SK-N-MC (cell line): ENCODE results near the gene POLR1C.
A peak's percentile ranks its signal among the peaks of the same experiment; 100 is the strongest.
"Not testable (repeated sequence)": the region's sequence is repeated elsewhere in the genome, so short reads cannot be mapped to it uniquely, and the experiment has no call there.

Experiments
- DNase-seq: peaks from one replicate; pipeline ENCODE4 v3.0.0-alpha.2; 2011; ENCODE audit warnings: low read depth, low spot score
- H3K27ac ChIP-seq: fragments of 200-600 bp; sonication (generic); 2 replicates; pipeline ENCODE4 v1.5.1; 2016; ENCODE audit warnings: mixed run types
- H3K36me3 ChIP-seq: fragments of 200-600 bp; sonication (generic); 2 replicates; pipeline ENCODE4 v1.6.1; 2017; ENCODE audit warnings: antibody characterized with exemption, low read length, mixed read lengths; ENCODE audit not compliant: insufficient read depth
- H3K4me3 ChIP-seq: fragments of 200-600 bp; sonication (generic); 2 replicates; pipeline ENCODE4 v1.5.1; 2016
- H3K9ac ChIP-seq: fragments of 200-600 bp; sonication (generic); 2 replicates; pipeline ENCODE4 v1.8.0; 2017; ENCODE audit warnings: mixed run types, mixed read lengths; ENCODE audit not compliant: insufficient read length
- H3K9me3 ChIP-seq: fragments of 200-600 bp; sonication (generic); 2 replicates; pipeline ENCODE4 v1.6.1; 2017; ENCODE audit warnings: low read depth, mild to moderate bottlenecking, antibody characterized with exemption, low read length, moderate library complexity, mixed read lengths
- EZH2 ChIP-seq: fragments of 200-600 bp; sonication (generic); IDR thresholded peaks from one replicate; pipeline ENCODE4 v1.6.1; 2017; ENCODE audit warnings: antibody characterized with exemption
- FOXP2 ChIP-seq: optimal IDR thresholded peaks from 2 replicates; pipeline ENCODE3; 2011; ENCODE audit warnings: mild to moderate bottlenecking, moderate library complexity; ENCODE audit not compliant: insufficient read depth; ENCODE audit errors: extremely low read length, control extremely low read depth
- POLR2AphosphoS5 ChIP-seq: IDR thresholded peaks from 2 replicates; pipeline ENCODE4 v1.6.1; 2012; ENCODE audit warnings: mild to moderate bottlenecking, low read depth, low read length, borderline replicate concordance

Gene POLR1C

DNA sequence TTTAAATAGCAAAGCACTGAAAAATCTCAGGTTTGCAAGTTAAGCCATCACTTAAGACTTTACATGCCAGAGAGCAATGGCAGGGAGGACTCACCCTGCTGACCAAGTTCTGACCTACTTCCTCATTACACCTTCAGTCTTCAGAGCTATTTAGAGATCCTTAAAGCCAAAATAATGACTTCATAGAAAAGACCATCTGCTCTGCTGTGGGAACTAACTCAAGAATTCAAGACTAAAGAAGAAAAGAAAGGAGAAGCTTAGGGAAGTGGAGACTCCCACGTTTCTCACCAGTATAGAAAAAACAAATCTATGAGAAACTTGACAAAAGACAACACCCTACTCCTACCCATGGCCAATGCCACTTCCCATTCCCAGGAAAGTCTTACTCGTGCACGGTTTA, 30.3 kb downstream of the POLR1C start:
- Histone ChIP-seq H3K9me3 (no peaks in the 10 kb centered on the region), H3K27ac (no peak overlapping the region), H3K4me3 (no peak overlapping the region), H3K36me3 (peaks cover 85% of the 10 kb centered on the region), H3K9ac (no peak overlapping the region)
- no peak for DNase-seq
- TF ChIP-seq POLR2AphosphoS5 (no peak), EZH2 (no peak), FOXP2 (no peak)

DNA sequence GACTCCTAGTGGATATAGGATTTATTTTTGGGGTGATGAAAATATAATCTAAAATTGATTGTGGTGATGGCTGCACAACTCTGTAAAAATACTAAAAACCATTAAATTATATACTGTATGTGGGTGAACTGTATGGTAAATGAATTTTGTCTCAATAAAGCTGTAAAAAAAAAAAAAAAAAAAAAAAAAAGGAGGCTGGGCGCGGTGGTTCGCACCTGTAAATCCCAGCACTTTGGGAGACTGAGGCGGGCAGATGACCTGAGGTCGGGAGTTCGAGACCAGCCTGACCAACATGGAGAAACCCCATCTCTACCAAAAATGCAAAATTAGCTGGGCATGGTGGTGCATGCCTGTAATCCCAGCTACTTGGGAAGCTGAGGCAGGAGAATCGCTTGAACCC, 40.7 kb downstream of the POLR1C start:
- not testable (repeated sequence) for DNase-seq, H3K4me3 ChIP-seq, H3K9me3 ChIP-seq, H3K9ac ChIP-seq, H3K27ac ChIP-seq
- H3K36me3 ChIP-seq = peaks cover 94% of the 10 kb centered on the region

DNA sequence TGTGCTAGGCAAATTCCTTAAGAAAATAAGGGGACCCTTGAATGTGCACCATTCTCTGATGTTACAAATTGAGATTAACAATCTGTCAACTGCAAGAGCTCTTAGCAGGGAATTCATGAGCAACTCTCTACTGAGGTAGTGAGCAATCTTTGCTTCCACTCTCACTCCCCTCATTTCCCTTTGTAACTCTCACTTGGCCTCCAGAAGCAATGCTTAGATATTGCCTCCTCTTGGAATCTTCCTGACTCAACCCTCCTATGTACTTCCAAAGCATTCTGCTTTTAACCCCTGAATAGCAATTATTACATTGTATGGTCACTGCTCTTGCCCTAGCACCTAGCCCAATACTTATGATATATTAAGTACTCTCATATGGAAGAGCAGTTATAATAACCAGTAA, 42.4 kb downstream of the POLR1C start:
- no peak for DNase-seq
- no peak overlapping the region for H3K9ac ChIP-seq
- peaks cover 95% of the 10 kb centered on the region for H3K36me3 ChIP-seq
- no peak overlapping the region for H3K4me3 ChIP-seq
- no peaks in the 10 kb centered on the region for H3K9me3 ChIP-seq
- TF ChIP-seq FOXP2 (no peak), POLR2AphosphoS5 (no peak), EZH2 (no peak)
- H3K27ac ChIP-seq = no peak overlapping the region

DNA sequence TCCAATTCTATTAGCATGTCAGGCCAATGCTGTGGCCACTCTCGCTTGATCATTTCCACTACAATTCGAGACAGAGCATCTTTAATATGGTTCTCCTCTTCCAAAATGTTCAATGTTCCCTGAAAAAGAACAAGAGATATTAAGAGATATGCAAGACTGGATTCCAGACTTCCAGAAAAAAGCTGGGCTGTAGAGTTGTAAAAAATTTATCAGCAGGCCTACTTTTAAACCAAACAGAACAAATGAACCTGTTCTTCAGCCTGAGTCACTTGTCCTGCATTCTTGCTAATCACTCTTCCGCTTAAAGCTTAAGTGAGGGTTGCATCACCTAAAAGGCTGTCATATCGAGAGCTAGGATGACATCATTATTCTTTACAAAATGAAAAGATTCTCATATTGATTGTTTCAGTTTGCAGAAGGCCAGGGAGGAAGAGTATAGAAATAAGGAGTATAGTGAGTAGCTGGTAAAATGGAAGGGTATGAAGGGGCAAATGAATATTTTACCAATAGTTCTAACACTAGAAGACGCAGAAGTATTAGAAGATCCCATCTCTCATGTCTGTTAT, 54.1 kb downstream of the POLR1C start:
- Histone ChIP-seq H3K27ac (peak overlapping the region; percentile 38), H3K36me3 (peaks cover 66% of the 10 kb centered on the region), H3K4me3 (no peak overlapping the region), H3K9ac (no peak overlapping the region), H3K9me3 (no peaks in the 10 kb centered on the region)
- no peak for DNase-seq
- TF ChIP-seq EZH2 (no peak), POLR2AphosphoS5 (no peak), FOXP2 (no peak)
